SK-N-SH (cell line): ENCODE measurements around the gene BIRC7. TPM values are rescaled to one million over a fixed set of nuclear protein-coding genes. Genes with fewer than 3 reads are reported as not detected.

Experiments used
- CTCF ChIA-PET: fragments of 300-600, 350-600 bp; formaldehyde crosslinking; extraction: SDS; loops from one replicate; lab custom pipeline; 2021; lab: Yijun Ruan, JAX
- POLR2A ChIA-PET: fragments of 350-600 bp; sonication (Branson Sonifier 250); formaldehyde crosslinking; extraction: SDS; loops from one replicate; lab custom pipeline; 2020; ENCODE audit warnings: antibody characterized with exemption, inconsistent platforms; lab: Yijun Ruan, JAX
- DNase-seq: peaks from one replicate; pipeline ENCODE4 v3.0.0; 2012
- H2AFZ ChIP-seq: fragments of 200-600 bp; sonication (generic); 2 replicates; pipeline ENCODE4 v1.8.1; 2016; ENCODE audit warnings: antibody characterized with exemption, mild to moderate bottlenecking, low read depth
- H3F3A ChIP-seq: fragments of 200-600 bp; sonication (generic); replicated peaks from 2 replicates; pipeline ENCODE3; 2016; ENCODE audit warnings: antibody characterized with exemption, mild to moderate bottlenecking; ENCODE audit not compliant: insufficient read depth
- H3K27ac ChIP-seq, 2 experiments: fragments of 200-500 bp in 1 of 2; fragments of 200-600 bp in 1 of 2; sonication (Bioruptor generic) in 1 of 2; sonication (generic), shearing (Covaris generic) in 1 of 2; 2 replicates each; pipeline versions ENCODE4 v1.5.1 to v1.6.1; 2014 to 2016; ENCODE audit warnings: low read depth in 2 of 2, inconsistent platforms in 1 of 2, low read length in 1 of 2, mild to moderate bottlenecking in 1 of 2, mixed read lengths in 1 of 2
- H3K27me3 ChIP-seq: fragments of 200-600 bp; sonication (generic), shearing (Covaris generic); 2 replicates; pipeline ENCODE4 v1.6.1; 2016; ENCODE audit warnings: mixed run types; ENCODE audit not compliant: insufficient read depth
- H3K36me3 ChIP-seq, 2 experiments: fragments of 200-500 bp in 1 of 2; fragments of 200-600 bp in 1 of 2; sonication (Bioruptor generic) in 1 of 2; sonication (generic) in 1 of 2; replicated peaks in 1 of 2; 2 replicates each; pipeline versions ENCODE3 to v1.5.1; 2014 to 2016; ENCODE audit warnings: low read length in 1 of 2, mild to moderate bottlenecking in 1 of 2; ENCODE audit not compliant: insufficient read depth in 2 of 2, control insufficient read depth in 1 of 2
- H3K4me1 ChIP-seq, 2 experiments: fragments of 200-500 bp in 1 of 2; fragments of 200-600 bp in 1 of 2; sonication (Bioruptor generic) in 1 of 2; sonication (generic), shearing (Covaris generic) in 1 of 2; 2 replicates each; pipeline versions ENCODE4 v1.5.1 to v1.6.1; 2014 to 2016; ENCODE audit warnings: low read depth in 1 of 2, low read length in 1 of 2, mixed run types in 1 of 2; ENCODE audit not compliant: insufficient read depth in 2 of 2, control insufficient read depth in 1 of 2
- H3K4me2 ChIP-seq: fragments of 200-600 bp; sonication (generic), shearing (Covaris generic); 2 replicates; pipeline ENCODE4 v1.6.1; 2017; ENCODE audit warnings: mixed run types
- H3K4me3 ChIP-seq, 2 experiments: fragments of 200-500 bp in 1 of 2; fragments of 200-600 bp in 1 of 2; sonication (Bioruptor generic) in 1 of 2; sonication (generic), shearing (Covaris generic) in 1 of 2; 2 replicates each; pipeline versions ENCODE4 v1.5.1 to v1.8.1; 2014 to 2016; ENCODE audit warnings: low read depth in 2 of 2, inconsistent platforms in 1 of 2, low read length in 1 of 2, mild to moderate bottlenecking in 1 of 2, mixed read lengths in 1 of 2, moderate library complexity in 1 of 2
- H3K79me2 ChIP-seq: fragments of 200-600 bp; sonication (generic); 2 replicates; pipeline ENCODE4 v1.8.1; 2017; ENCODE audit warnings: mild to moderate bottlenecking; ENCODE audit not compliant: insufficient read depth
- H3K9ac ChIP-seq: fragments of 200-600 bp; sonication (generic); 2 replicates; pipeline ENCODE4 v1.6.1; 2017; ENCODE audit warnings: mixed run types
- H3K9me2 ChIP-seq: fragments of 200-600 bp; sonication (generic); 2 replicates; pipeline ENCODE4 v1.6.1; 2017; ENCODE audit warnings: mixed run types
- H3K9me3 ChIP-seq: fragments of 200-600 bp; sonication (generic); 2 replicates; pipeline ENCODE4 v1.6.1; 2017; ENCODE audit warnings: mixed run types, mild to moderate bottlenecking, moderate library complexity
- H4K20me1 ChIP-seq: fragments of 200-600 bp; sonication (generic); 2 replicates; pipeline ENCODE4 v1.6.1; 2017; ENCODE audit warnings: mild to moderate bottlenecking, mixed run types; ENCODE audit not compliant: insufficient read depth
- CHD2 ChIP-seq: fragments of 150-350 bp; IDR thresholded peaks from 2 replicates; pipeline ENCODE4 v1.6.1; 2018; ENCODE audit warnings: low read length; ENCODE audit not compliant: partially characterized antibody
- ELF1 ChIP-seq: IDR thresholded peaks from 2 replicates; pipeline ENCODE4 v1.4.0; 2012
- FOSL2 ChIP-seq: IDR thresholded peaks from 2 replicates; pipeline ENCODE4 v1.4.0; 2012; ENCODE audit warnings: low read depth, mild to moderate bottlenecking, moderate library complexity, borderline replicate concordance
- FOXM1 ChIP-seq: IDR thresholded peaks from 2 replicates; pipeline ENCODE4 v1.4.0; 2012; ENCODE audit warnings: low read depth, mild to moderate bottlenecking
- JUND ChIP-seq: IDR thresholded peaks from 2 replicates; pipeline ENCODE4 v1.4.0; 2012
- MAX ChIP-seq: IDR thresholded peaks from 2 replicates; pipeline ENCODE4 v1.4.0; 2012; ENCODE audit warnings: low read depth
- NFIC ChIP-seq: IDR thresholded peaks from 2 replicates; pipeline ENCODE4 v1.4.0; 2012; ENCODE audit warnings: borderline replicate concordance
- NRF1 ChIP-seq: IDR thresholded peaks from 2 replicates; pipeline ENCODE4 v1.6.1; 2012; ENCODE audit warnings: low read depth, mild to moderate bottlenecking, low read length
- PBX3 ChIP-seq: IDR thresholded peaks from 2 replicates; pipeline ENCODE4; 2012
- POLR2AphosphoS5 ChIP-seq: IDR thresholded peaks from 2 replicates; pipeline ENCODE4 v1.6.1; 2012; ENCODE audit warnings: low read depth, low read length
- RCOR1 ChIP-seq: fragments of 150-350 bp; IDR thresholded peaks from 2 replicates; pipeline ENCODE4 v1.6.1; 2017; ENCODE audit warnings: antibody characterized with exemption, low read length
- REST ChIP-seq: IDR thresholded peaks from 2 replicates; pipeline ENCODE4 v1.6.1; 2012; ENCODE audit warnings: mild to moderate bottlenecking, low read depth, low read length, moderate library complexity
- RFX5 ChIP-seq: IDR thresholded peaks from 2 replicates; pipeline ENCODE4 v1.6.1; 2012; ENCODE audit warnings: mild to moderate bottlenecking, improper control_type of control experiment, low read length
- SIN3A ChIP-seq: IDR thresholded peaks from 2 replicates; pipeline ENCODE4 v1.6.1; 2012; ENCODE audit warnings: low read depth, mild to moderate bottlenecking, low read length, moderate library complexity, borderline replicate concordance
- TCF12 ChIP-seq: IDR thresholded peaks from 2 replicates; pipeline ENCODE4 v1.4.0; 2012
- USF1 ChIP-seq: IDR thresholded peaks from 2 replicates; pipeline ENCODE4 v1.4.0; 2012; ENCODE audit warnings: low read depth, borderline replicate concordance
- YY1 ChIP-seq: IDR thresholded peaks from 2 replicates; pipeline ENCODE4 v1.4.0; 2012; ENCODE audit warnings: low read depth, mild to moderate bottlenecking
- ZBTB33 ChIP-seq: IDR thresholded peaks from 2 replicates; pipeline ENCODE4 v1.4.0; 2012; ENCODE audit warnings: low read depth, borderline replicate concordance
- WGBS: methylation state at CpG from one replicate; pipeline ENCODE4 v1.1.6; 2017; ENCODE audit warnings: low lambda C conversion rate; 5-methylcytosine and 5-hydroxymethylcytosine counted together
- polyA plus RNA-seq, 3 experiments: library from polyadenylated mRNA; depleted of rRNA; stranded (reverse); fragments of >200 nt; gene quantifications; 2 replicates each; pipeline ENCODE4 v1.2.3, GENCODE V29; 2012

The BIRC7 gene
- polyA plus RNA-seq, 1 of the 3 experiments (the other 2 are of a cell fraction), result not detected

- TF ChIP-seq REST (no peak), CHD2 (no peak), YY1 (no peak), ELF1 (no peak), NRF1 (no peak), USF1 (no peak), MAX (no peak), ZBTB33 (no peak), POLR2AphosphoS5 (no peak), NFIC (no peak)
Observed at GRCh38 chr20:63204362-63204761, 31.3 kb upstream of the BIRC7 start (continued).

GRCh38 chr20:63205896-63206295 is 29.8 kb upstream of the BIRC7 start:
- H3K9me2 ChIP-seq, result no peaks in the 10 kb centered on the region
- ChIA-PET POLR2A (no interaction called here), CTCF (interaction anchor here (1.3 to 3.0 kb wide), 3 partner anchors 9 to 176 kb away, joined by 3 to 15 read pairs (median 6); partner anchors contain the start of gene YTHDF1)
- no peak overlapping the region for H3K27ac ChIP-seq
- no peaks in the 10 kb centered on the region for H3K4me1 ChIP-seq
- H3K4me2 ChIP-seq, result no peak overlapping the region
- no peaks in the 10 kb centered on the region for H3K27me3 ChIP-seq
- H3K9ac ChIP-seq, result no peak overlapping the region
- no peak overlapping the region for H2AFZ ChIP-seq
- 96% methylated on average over 5 of the region's 10 CpGs for WGBS
- H3K36me3 ChIP-seq, result peaks cover 45 to 71% of the 10 kb centered on the region in 2 experiments
- no peaks in the 10 kb centered on the region for H3F3A ChIP-seq
- no peak overlapping the region for H3K4me3 ChIP-seq
- H4K20me1 ChIP-seq, result peaks cover 89% of the 10 kb centered on the region
- peaks cover 88% of the 10 kb centered on the region for H3K79me2 ChIP-seq
- no peaks in the 10 kb centered on the region for H3K9me3 ChIP-seq
- DNase-seq, result no peak
- TF ChIP-seq JUND (no peak), YY1 (no peak), RCOR1 (no peak), PBX3 (no peak), SIN3A (no peak), USF1 (no peak), ELF1 (no peak), REST (no peak), RFX5 (no peak), FOSL2 (no peak), FOXM1 (no peak), NRF1 (no peak), TCF12 (no peak), CHD2 (no peak)
